Uterus (tissue), 2 donors: ENCODE data around the gene TBC1D16.

Experiments used
- CTCF ChIP-seq, 4 experiments: fragments of 200-600 bp in 2 of 4; fragments of 450-650 bp in 2 of 4; sonication (generic) in 2 of 4; IDR thresholded peaks; one replicate each; pipeline ENCODE4 v1.5.1; 2016 to 2019; ENCODE audit warnings: antibody characterized with exemption in 4 of 4, mild to moderate bottlenecking in 2 of 4, moderate library complexity in 1 of 4
- POLR2A ChIP-seq, 2 donors: fragments of 450-650 bp; IDR thresholded peaks; one replicate each; pipeline ENCODE4 v1.6.1; 2016; ENCODE audit warnings: antibody characterized with exemption in 2 of 2, mild to moderate bottlenecking in 1 of 2, moderate library complexity in 1 of 2

GRCh38 chr17:80017226-80018010 is 18.3 kb downstream of the TBC1D16 start:
- TF ChIP-seq POLR2A (IDR thresholded peaks at IDR 0.05) (no peak), CTCF (IDR thresholded peaks at IDR 0.05) (no peak)
